Cardiac fibroblast (primary cell): ENCODE results near the gene EIF4H.

ENCODE experiments used
- DNase-seq, 2 donors: peaks; one replicate each; pipeline versions ENCODE4 v3.0.0 to v3.0.0-alpha.2; 2010; ENCODE audit warnings: low read depth in 2 of 2
- H3K4me3 ChIP-seq, 2 donors: replicated peaks in 1 of 2; 1 replicate in 1 of 2; 2 replicates in 1 of 2; pipeline ENCODE4 v1.5.1; 2011; ENCODE audit warnings: low read depth in 2 of 2, low read length in 2 of 2, mild to moderate bottlenecking in 2 of 2, moderate library complexity in 1 of 2
- TF ChIP-seq, protein P1 (sequence below): IDR thresholded peaks from one replicate; pipeline ENCODE4 v1.5.1; 2011; ENCODE audit warnings: low read depth, mild to moderate bottlenecking, low read length, inconsistent platforms

Gene EIF4H

GRCh38 chr7:74233655-74234285 lies 59.6 kb downstream of the EIF4H start:
- peak; percentile 43 to 44 for DNase-seq
- TF ChIP-seq, protein P1, sequence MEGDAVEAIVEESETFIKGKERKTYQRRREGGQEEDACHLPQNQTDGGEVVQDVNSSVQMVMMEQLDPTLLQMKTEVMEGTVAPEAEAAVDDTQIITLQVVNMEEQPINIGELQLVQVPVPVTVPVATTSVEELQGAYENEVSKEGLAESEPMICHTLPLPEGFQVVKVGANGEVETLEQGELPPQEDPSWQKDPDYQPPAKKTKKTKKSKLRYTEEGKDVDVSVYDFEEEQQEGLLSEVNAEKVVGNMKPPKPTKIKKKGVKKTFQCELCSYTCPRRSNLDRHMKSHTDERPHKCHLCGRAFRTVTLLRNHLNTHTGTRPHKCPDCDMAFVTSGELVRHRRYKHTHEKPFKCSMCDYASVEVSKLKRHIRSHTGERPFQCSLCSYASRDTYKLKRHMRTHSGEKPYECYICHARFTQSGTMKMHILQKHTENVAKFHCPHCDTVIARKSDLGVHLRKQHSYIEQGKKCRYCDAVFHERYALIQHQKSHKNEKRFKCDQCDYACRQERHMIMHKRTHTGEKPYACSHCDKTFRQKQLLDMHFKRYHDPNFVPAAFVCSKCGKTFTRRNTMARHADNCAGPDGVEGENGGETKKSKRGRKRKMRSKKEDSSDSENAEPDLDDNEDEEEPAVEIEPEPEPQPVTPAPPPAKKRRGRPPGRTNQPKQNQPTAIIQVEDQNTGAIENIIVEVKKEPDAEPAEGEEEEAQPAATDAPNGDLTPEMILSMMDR: no peak

GRCh38 chr7:74235518-74236268 lies 61.5 kb downstream of the EIF4H start:
- DNase-seq: no peak
- H3K4me3 ChIP-seq: no peak overlapping the region
- TF ChIP-seq, protein P1: no peak

More at GRCh38 chr7:74233655-74234285, 59.6 kb downstream of the EIF4H start:
- no peak overlapping the region for H3K4me3 ChIP-seq

- no peak overlapping the region for H3K4me3 ChIP-seq
- TF ChIP-seq, protein P1: no peak
- no peak for DNase-seq
These were observed 62.1 kb downstream of the EIF4H start for GRCh38 chr7:74236284-74236683.

- no peak overlapping the region for H3K4me3 ChIP-seq
- DNase-seq: no peak
- TF ChIP-seq, protein P1: no peak
These were observed 66.3 kb downstream of the EIF4H start for GRCh38 chr7:74240482-74240881.

GRCh38 chr7:74242122-74242443 lies 67.9 kb downstream of the EIF4H start:
- no peak for DNase-seq
- TF ChIP-seq, protein P1: no peak

GRCh38 chr7:74246497-74246896 lies 72.3 kb downstream of the EIF4H start:
- no peak for DNase-seq
- H3K4me3 ChIP-seq: no peak overlapping the region
- TF ChIP-seq, protein P1: no peak

More at GRCh38 chr7:74242122-74242443, 67.9 kb downstream of the EIF4H start:
- no peak overlapping the region for H3K4me3 ChIP-seq
